HEK293T (cell line): ENCODE measurements around the gene NXNL2.

ENCODE experiments used
- BHLHE40 ChIP-seq: fragments of 450-650 bp; IDR thresholded peaks from 2 replicates; pipeline ENCODE4 v1.6.1; 2016; ENCODE audit warnings: mild to moderate bottlenecking, moderate library complexity, borderline replicate concordance
- FOXA1 ChIP-seq: fragments of 450-650 bp; IDR thresholded peaks from 2 replicates; pipeline ENCODE4 v1.6.1; 2016; ENCODE audit warnings: mild to moderate bottlenecking
- FOXM1 ChIP-seq: fragments of 450-650 bp; IDR thresholded peaks from 2 replicates; pipeline ENCODE4 v1.6.1; 2017; ENCODE audit warnings: mild to moderate bottlenecking, borderline replicate concordance
- NFRKB ChIP-seq: fragments of 450-650 bp; IDR thresholded peaks from 2 replicates; pipeline ENCODE4 v1.6.1; 2016; ENCODE audit warnings: mild to moderate bottlenecking, moderate library complexity
- PKNOX1 ChIP-seq: fragments of 450-650 bp; IDR thresholded peaks from 2 replicates; pipeline ENCODE4 v1.6.1; 2016
- SP1 ChIP-seq: fragments of 450-650 bp; IDR thresholded peaks from 2 replicates; pipeline ENCODE4 v1.6.1; 2017
- ZNF384 ChIP-seq: fragments of 450-650 bp; IDR thresholded peaks from 2 replicates; pipeline ENCODE4 v1.6.1; 2016

GRCh38 chr9:88586452-88586851 lies 51.5 kb downstream of the NXNL2 start:
- no peak for TF ChIP-seq PKNOX1
- TF ChIP-seq BHLHE40: no peak
- no peak for TF ChIP-seq SP1
- no peak for TF ChIP-seq FOXA1
- TF ChIP-seq NFRKB: no peak
- TF ChIP-seq FOXM1: no peak
- no peak for TF ChIP-seq ZNF384
